GM12891 (cell line): ENCODE measurements around the gene FAM20C.

Source experiments
- DNase-seq: peaks from one replicate; pipeline ENCODE4 v3.0.0; 2011; ENCODE audit warnings: low spot score; ENCODE audit not compliant: insufficient read length
- FAIRE-seq: peaks from 2 replicates; lab custom pipeline; 2011; peaks lifted over from hg19 to GRCh38; lab: Jason Lieb, UNC
- PAX5 ChIP-seq: IDR thresholded peaks from 2 replicates; pipeline ENCODE4 v1.6.1; 2011; ENCODE audit warnings: low read length, moderate library complexity, mild to moderate bottlenecking; ENCODE audit not compliant: insufficient read depth, severe bottlenecking
- POLR2A ChIP-seq: IDR thresholded peaks from 2 replicates; pipeline ENCODE4 v1.6.1; 2011; ENCODE audit warnings: low read depth, low read length, control low read depth
- POLR2AphosphoS5 ChIP-seq: IDR thresholded peaks from 2 replicates; pipeline ENCODE4 v1.6.1; 2011; ENCODE audit warnings: low read depth, low read length, control low read depth
- POU2F2 ChIP-seq: IDR thresholded peaks from 2 replicates; pipeline ENCODE4 v1.6.1; 2011; ENCODE audit warnings: low read depth, mild to moderate bottlenecking, control low read depth, low read length, moderate library complexity
- SPI1 ChIP-seq: IDR thresholded peaks from 2 replicates; pipeline ENCODE4 v1.6.1; 2011; ENCODE audit warnings: low read depth, low read length, control low read depth
- TAF1 ChIP-seq: IDR thresholded peaks from 2 replicates; pipeline ENCODE4 v1.6.1; 2011; ENCODE audit warnings: low read depth, low read length, control low read depth

The FAM20C gene

GRCh38 chr7:305410-306151, 113.2 kb downstream of the FAM20C start:
- FAIRE-seq = no peak
- no peak for DNase-seq
- TF ChIP-seq TAF1 = no peak
- no peak for TF ChIP-seq POLR2AphosphoS5
- no peak for TF ChIP-seq PAX5
- TF ChIP-seq POU2F2 = no peak
- no peak for TF ChIP-seq POLR2A
- no peak for TF ChIP-seq SPI1

DNA sequence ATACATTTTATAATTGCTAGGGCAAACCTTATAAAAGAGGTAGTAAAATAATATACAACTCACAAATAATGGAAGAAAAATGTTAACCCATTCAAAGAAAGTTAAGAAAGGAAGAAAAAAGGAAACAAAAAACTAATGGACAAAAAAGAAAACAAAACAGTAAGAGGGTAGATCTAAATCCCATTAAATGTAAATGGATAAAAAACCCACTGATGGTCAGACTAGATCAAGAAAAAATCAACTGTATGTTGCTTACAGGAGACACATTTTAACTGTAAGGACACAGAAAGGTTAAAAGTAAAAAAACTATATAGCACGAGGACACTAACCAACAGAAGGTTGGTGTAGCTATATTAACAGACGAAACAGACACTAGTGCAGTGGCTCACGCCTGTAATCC, 115.6 kb downstream of the FAM20C start:
- TF ChIP-seq POLR2A (no peak), SPI1 (no peak), PAX5 (no peak), POLR2AphosphoS5 (no peak), TAF1 (no peak), POU2F2 (no peak)
- FAIRE-seq (no peak), DNase-seq (no peak)

GRCh38 chr7:309586-310228, 117.3 kb downstream of the FAM20C start:
- DNase-seq (no peak), FAIRE-seq (no peak)
- TF ChIP-seq TAF1 (no peak), POU2F2 (no peak), PAX5 (no peak), SPI1 (no peak), POLR2AphosphoS5 (no peak), POLR2A (no peak)
